A549 (cell line): ENCODE results near the gene MYO1D. TPM values are rescaled to one million over a fixed set of nuclear protein-coding genes. Genes with fewer than 3 reads are reported as not detected.

Experiments
- ATAC-seq, 2 experiments: fragments of 200-7000 bp in 1 of 2; fragments of >200 bp in 1 of 2; cut with Nextera tagmentation in 1 of 2; cut with Tn5 transposase in 1 of 2; 3 replicates each; pipeline versions ENCODE4 v1.8.0 to v1.9.1; 2018 to 2020; ENCODE audit warnings: mild to moderate bottlenecking in 1 of 2, moderate library complexity in 1 of 2
- CTCF ChIA-PET: fragments of 300-600 bp; sonication (Branson Sonifier 250); formaldehyde crosslinking; extraction: SDS; loops from one replicate; lab custom pipeline; 2021; ENCODE audit warnings: antibody characterized with exemption, inconsistent platforms; lab: Yijun Ruan, JAX
- POLR2A ChIA-PET: fragments of 350-600 bp; formaldehyde crosslinking; extraction: SDS; loops from one replicate; lab custom pipeline; 2021; ENCODE audit warnings: antibody characterized with exemption, inconsistent platforms; lab: Yijun Ruan, JAX
- DNase-seq, 2 experiments: peaks; one replicate each; pipeline versions ENCODE4 v3.0.0 to v3.0.0-alpha.2; 2011 to 2016; ENCODE audit warnings: low read depth in 1 of 2, low spot score in 1 of 2
- FAIRE-seq: peaks from 2 replicates; lab custom pipeline; 2011; peaks lifted over from hg19 to GRCh38; lab: Jason Lieb, UNC
- H3K27ac ChIP-seq, 2 experiments: fragments of >200 bp; sonication (Bioruptor Twin); formaldehyde crosslinking; 3 replicates each; pipeline ENCODE4 v1.5.1; 2016 to 2017
- H3K4me1 ChIP-seq: fragments of >200 bp; sonication (Bioruptor Twin); formaldehyde crosslinking; 3 replicates; pipeline ENCODE4 v1.6.1; 2016
- H3K4me2 ChIP-seq: fragments of >200 bp; sonication (Bioruptor Twin); formaldehyde crosslinking; 3 replicates; pipeline ENCODE4 v1.6.1; 2016
- H3K4me3 ChIP-seq: fragments of >200 bp; sonication (Bioruptor Twin); formaldehyde crosslinking; 3 replicates; pipeline ENCODE4 v1.5.1; 2016
- H3K9me3 ChIP-seq: fragments of >200 bp; sonication (Bioruptor Twin); formaldehyde crosslinking; 3 replicates; pipeline ENCODE4 v1.6.1; 2016
- BCL3 ChIP-seq: fragments of >200 bp; sonication (Bioruptor Twin); formaldehyde crosslinking; IDR thresholded peaks from 3 replicates; pipeline ENCODE4 v1.6.1; 2016
- CEBPB ChIP-seq, 2 experiments: fragments of >200 bp in 1 of 2; sonication (Bioruptor Twin) in 1 of 2; formaldehyde crosslinking in 1 of 2; IDR thresholded peaks; 2 replicates each; pipeline ENCODE4 v1.6.1; 2012 to 2016
- CHD4 ChIP-seq: fragments of 200-600 bp; sonication (generic); IDR thresholded peaks from 2 replicates; pipeline ENCODE4 v1.6.1; 2016; ENCODE audit warnings: antibody characterized with exemption, mild to moderate bottlenecking, borderline replicate concordance
- FOSB ChIP-seq: fragments of 250-450 bp; sonication (Bioruptor Pico); IDR thresholded peaks from 2 replicates; pipeline ENCODE4 v1.5.0; 2020; ENCODE audit warnings: mild to moderate bottlenecking, moderate library complexity
- HDAC2 ChIP-seq: fragments of 200-600 bp; sonication (generic); IDR thresholded peaks from 2 replicates; pipeline ENCODE4 v1.6.1; 2016
- HMGXB4 ChIP-seq: fragments of 250-450 bp; sonication (Bioruptor Pico); IDR thresholded peaks from 2 replicates; pipeline ENCODE4 v1.5.0; 2021; ENCODE audit warnings: mild to moderate bottlenecking, moderate library complexity, borderline replicate concordance
- HOXB5 ChIP-seq: fragments of 250-450 bp; sonication (Bioruptor Pico); IDR thresholded peaks from 2 replicates; pipeline ENCODE4 v1.5.0; 2020; ENCODE audit warnings: mild to moderate bottlenecking, moderate library complexity
- PHF8 ChIP-seq: fragments of 200-600 bp; sonication (generic); IDR thresholded peaks from 2 replicates; pipeline ENCODE4 v1.6.1; 2016; ENCODE audit warnings: low read depth, mild to moderate bottlenecking, antibody characterized with exemption, moderate library complexity, borderline replicate concordance
- POLR2A ChIP-seq: IDR thresholded peaks from 2 replicates; pipeline ENCODE4 v1.6.1; 2012; ENCODE audit warnings: mild to moderate bottlenecking, low read length
- RARB ChIP-seq: fragments of 250-450 bp; sonication (Bioruptor Pico); IDR thresholded peaks from 2 replicates; pipeline ENCODE4 v1.8.0; 2021; ENCODE audit warnings: mild to moderate bottlenecking, moderate library complexity
- REST ChIP-seq: fragments of 200-600 bp; sonication (generic); IDR thresholded peaks from 2 replicates; pipeline ENCODE4 v1.6.1; 2016; ENCODE audit warnings: antibody characterized with exemption, mild to moderate bottlenecking, moderate library complexity
- RFX5 ChIP-seq: fragments of 450-650 bp; IDR thresholded peaks from 2 replicates; pipeline ENCODE4 v1.7.1; 2014; ENCODE audit warnings: antibody characterized with exemption, mild to moderate bottlenecking, moderate library complexity
- USF2 ChIP-seq: fragments of 450-650 bp; IDR thresholded peaks from 2 replicates; pipeline ENCODE4 v1.6.1; 2014; ENCODE audit warnings: antibody characterized with exemption
- ZC3H11A ChIP-seq: fragments of 450-650 bp; IDR thresholded peaks from 2 replicates; pipeline ENCODE4 v1.6.1; 2014; ENCODE audit warnings: antibody characterized with exemption, mild to moderate bottlenecking
- ZNF302 ChIP-seq: fragments of 250-450 bp; sonication (Bioruptor Pico); IDR thresholded peaks from 2 replicates; pipeline ENCODE4 v1.9.0; 2021; ENCODE audit warnings: inconsistent platforms, mild to moderate bottlenecking, moderate library complexity
- WGBS: methylation state at CpG from one replicate; pipeline ENCODE4 v1.1.6; 2017; ENCODE audit errors: missing lambda C conversion rate; 5-methylcytosine and 5-hydroxymethylcytosine counted together
- polyA plus RNA-seq, 4 experiments: library from polyadenylated mRNA; depleted of rRNA in 3 of 4; stranded (reverse); fragments of >200 nt; fragmentation: RNase III in 1 of 4; extraction: RNeasy Plus Mini Kit Qiagen cat#74134 plus additional on column Dnase treatment in 1 of 4; gene quantifications; 2 replicates in 3 of 4; 3 replicates in 1 of 4; pipeline ENCODE4 v1.2.3, GENCODE V29; 2011 to 2017

Gene MYO1D
- polyA plus RNA-seq, 2 of the 4 experiments (the other 2 are of a cell fraction), result 2.8 to 4.2 TPM

- ATAC-seq, result no peak
- H3K4me3 ChIP-seq, result no peak overlapping the region
- ChIA-PET CTCF (interaction anchor here (0.7 to 2.7 kb wide), 3 partner anchors 12 to 75 kb away, joined by 3 to 15 read pairs (median 14); partner anchors contain the start of gene MYO1D), POLR2A (interaction anchor here (0.6 kb wide), 1 partner anchor 11 kb away, joined by 10 read pairs; no protein-coding TSS in a partner anchor)
- TF ChIP-seq BCL3 (no peak), HMGXB4 (CRISPR knock-in tag) (no peak)
- 80% methylated on average over 4 of the region's 4 CpGs for WGBS
- H3K27ac ChIP-seq, result no peak overlapping the region
- no peak for FAIRE-seq
- H3K4me1 ChIP-seq, result peaks cover 1% of the 10 kb centered on the region; the same call in 2 of the 3 replicates
- no peak overlapping the region for H3K4me2 ChIP-seq
- no peaks in the 10 kb centered on the region for H3K9me3 ChIP-seq
- no peak for DNase-seq
Observed at GRCh38 chr17:32801193-32801592, 75.7 kb downstream of the MYO1D start.

- Histone ChIP-seq H3K4me2 (no peak overlapping the region), H3K9me3 (no peaks in the 10 kb centered on the region), H3K4me1 (no peaks in the 10 kb centered on the region), H3K27ac (no peak overlapping the region), H3K4me3 (no peak overlapping the region)
- FAIRE-seq (no peak), ATAC-seq (no peak), DNase-seq (no peak)
- POLR2A ChIA-PET, result no interaction called here
- TF ChIP-seq REST, result no peak
- TF ChIP-seq CHD4, result no peak
- no peak for TF ChIP-seq HDAC2
- TF ChIP-seq ZNF302 (CRISPR knock-in tag), result no peak
- TF ChIP-seq USF2, result no peak
- no peak for TF ChIP-seq BCL3
- no peak for TF ChIP-seq CEBPB (IDR thresholded peaks at IDR 0.05)
- no peak for TF ChIP-seq RFX5
- TF ChIP-seq POLR2A, result no peak
- no peak for TF ChIP-seq HOXB5 (CRISPR knock-in tag)
- no peak for TF ChIP-seq ZC3H11A
- no peak for TF ChIP-seq RARB (CRISPR knock-in tag)
- no peak for TF ChIP-seq PHF8
- TF ChIP-seq FOSB (CRISPR knock-in tag), result no peak
- CTCF ChIA-PET, result interaction anchor here (2.9 to 9.4 kb wide), 2 partner anchors 16 to 111 kb away, joined by 8 to 61 read pairs; no protein-coding TSS in a partner anchor
- 25% methylated on average over 1 of the region's 1 CpG for WGBS
Observed at GRCh38 chr17:32798938-32799337, 78.0 kb downstream of the MYO1D start.
